HEK293 (cell line): ENCODE measurements around the gene TTL.
A peak's percentile ranks its signal among the peaks of the same experiment; 100 is the strongest.

Experiments used
- CTCF ChIA-PET: fragments of 350-600 bp; formaldehyde crosslinking; extraction: SDS; loops from one replicate; lab custom pipeline; 2021; ENCODE audit warnings: antibody characterized with exemption; lab: Yijun Ruan, JAX
- POLR2A ChIA-PET: fragments of 300-600 bp; formaldehyde crosslinking; extraction: SDS; loops from one replicate; lab custom pipeline; 2020; ENCODE audit warnings: antibody characterized with exemption, inconsistent platforms; lab: Yijun Ruan, JAX
- H3K27ac ChIP-seq: fragments of 200-500 bp; sonication (Bioruptor generic); 2 replicates; pipeline ENCODE4 v1.5.1; 2014; ENCODE audit warnings: low read depth, low read length, control low read depth, inconsistent platforms; ENCODE audit errors: extremely low read depth
- H3K36me3 ChIP-seq, 2 experiments: fragments of 200-500 bp in 1 of 2; sonication (Bioruptor generic) in 1 of 2; 1 replicate in 1 of 2; 2 replicates in 1 of 2; pipeline ENCODE4 v1.5.1; 2014 to 2017; ENCODE audit warnings: inconsistent platforms in 2 of 2, low read length in 2 of 2; ENCODE audit not compliant: control insufficient read depth in 2 of 2, insufficient read depth in 1 of 2
- H3K4me1 ChIP-seq: fragments of 200-500 bp; sonication (Bioruptor generic); 2 replicates; pipeline ENCODE4 v1.5.1; 2014; ENCODE audit warnings: mild to moderate bottlenecking, low read length, inconsistent platforms; ENCODE audit not compliant: control insufficient read depth, insufficient read depth
- H3K4me3 ChIP-seq: 2 replicates; pipeline ENCODE4 v1.5.1; 2011; ENCODE audit warnings: low read depth, mild to moderate bottlenecking, control low read depth, low read length, moderate library complexity
- H3K9me3 ChIP-seq: fragments of 200-500 bp; sonication (Bioruptor generic); 2 replicates; pipeline ENCODE4 v1.5.1; 2014; ENCODE audit warnings: low read depth, low read length, inconsistent platforms; ENCODE audit not compliant: control insufficient read depth, insufficient read depth
- HIC1 ChIP-seq: fragments of 450-650 bp; formaldehyde crosslinking; IDR thresholded peaks from 2 replicates; pipeline ENCODE4 v1.5.1; 2016; ENCODE audit warnings: missing biosample characterization, missing genetic modification characterization
- KLF10 ChIP-seq: fragments of 450-650 bp; IDR thresholded peaks from 2 replicates; pipeline ENCODE4 v1.5.1; 2018; ENCODE audit warnings: missing biosample characterization, mild to moderate bottlenecking, missing genetic modification characterization
- OVOL3 ChIP-seq: fragments of 450-650 bp; formaldehyde crosslinking; IDR thresholded peaks from 2 replicates; pipeline ENCODE4 v1.5.1; 2016; ENCODE audit warnings: missing biosample characterization, missing genetic modification characterization
- PRDM2 ChIP-seq: fragments of 450-650 bp; formaldehyde crosslinking; IDR thresholded peaks from 2 replicates; pipeline ENCODE4 v1.5.1; 2016; ENCODE audit warnings: missing biosample characterization, missing genetic modification characterization, borderline replicate concordance
- RBAK ChIP-seq: fragments of 450-650 bp; formaldehyde crosslinking; IDR thresholded peaks from 2 replicates; pipeline ENCODE4 v1.5.1; 2016; ENCODE audit warnings: missing biosample characterization, missing genetic modification characterization
- TRIM28 ChIP-seq: IDR thresholded peaks from 2 replicates; pipeline ENCODE4 v1.6.1; 2011; ENCODE audit warnings: low read length, control low read depth, borderline replicate concordance
- YY1 ChIP-seq: fragments of 450-650 bp; formaldehyde crosslinking; IDR thresholded peaks from 2 replicates; pipeline ENCODE4 v1.5.1; 2018; ENCODE audit warnings: missing biosample characterization, missing genetic modification characterization
- ZBTB10 ChIP-seq: fragments of 450-650 bp; formaldehyde crosslinking; IDR thresholded peaks from 2 replicates; pipeline ENCODE4 v1.5.1; 2016; ENCODE audit warnings: missing biosample characterization, missing genetic modification characterization
- ZEB2 ChIP-seq: fragments of 450-650 bp; formaldehyde crosslinking; IDR thresholded peaks from 2 replicates; pipeline ENCODE4 v1.5.1; 2016; ENCODE audit warnings: missing biosample characterization, missing genetic modification characterization
- ZFHX2 ChIP-seq: fragments of 450-650 bp; formaldehyde crosslinking; conservative IDR thresholded peaks from 2 replicates; pipeline ENCODE4 v1.5.1; 2016; ENCODE audit warnings: missing biosample characterization, missing genetic modification characterization
- ZFP69B ChIP-seq: fragments of 450-650 bp; formaldehyde crosslinking; IDR thresholded peaks from 2 replicates; pipeline ENCODE4 v1.5.1; 2016; ENCODE audit warnings: missing biosample characterization, missing genetic modification characterization
- ZNF10 ChIP-seq: fragments of 450-650 bp; formaldehyde crosslinking; IDR thresholded peaks from 2 replicates; pipeline ENCODE4 v1.5.1; 2017; ENCODE audit warnings: missing biosample characterization, missing genetic modification characterization
- ZNF132 ChIP-seq: fragments of 450-650 bp; formaldehyde crosslinking; IDR thresholded peaks from 2 replicates; pipeline ENCODE4 v1.5.1; 2017; ENCODE audit warnings: missing biosample characterization, missing genetic modification characterization, borderline replicate concordance
- ZNF202 ChIP-seq: fragments of 450-650 bp; formaldehyde crosslinking; IDR thresholded peaks from 2 replicates; pipeline ENCODE4 v1.5.1; 2016; ENCODE audit warnings: missing biosample characterization, missing genetic modification characterization, borderline replicate concordance
- ZNF280C ChIP-seq: fragments of 450-650 bp; formaldehyde crosslinking; IDR thresholded peaks from 2 replicates; pipeline ENCODE4 v1.5.1; 2016; ENCODE audit warnings: missing biosample characterization, missing genetic modification characterization
- ZNF514 ChIP-seq: fragments of 450-650 bp; formaldehyde crosslinking; IDR thresholded peaks from 2 replicates; pipeline ENCODE4 v1.5.1; 2016; ENCODE audit warnings: missing biosample characterization, missing genetic modification characterization
- ZNF670 ChIP-seq: fragments of 450-650 bp; formaldehyde crosslinking; IDR thresholded peaks from 2 replicates; pipeline ENCODE4 v1.5.1; 2016; ENCODE audit warnings: missing biosample characterization, missing genetic modification characterization, low read depth
- ZNF777 ChIP-seq: fragments of 450-650 bp; formaldehyde crosslinking; IDR thresholded peaks from 2 replicates; pipeline ENCODE4 v1.5.1; 2017; ENCODE audit warnings: missing biosample characterization, missing genetic modification characterization, borderline replicate concordance

TTL gene

GRCh38 chr2:112483042-112483473 lies 1.1 kb downstream of the TTL start (continued):
- TF ChIP-seq RBAK (no peak), ZFP69B (tag by site-specific recombination) (no peak), YY1 (no peak), OVOL3 (tag by site-specific recombination) (no peak), PRDM2 (no peak), ZFHX2 (tag by site-specific recombination) (no peak), HIC1 (tag by site-specific recombination) (peak; percentile 78; the same call in 1 of the 2 replicates), ZNF280C (no peak), ZNF514 (tag by site-specific recombination) (no peak), ZNF132 (tag by site-specific recombination) (no peak), ZBTB10 (no peak), ZNF202 (tag by site-specific recombination) (no peak), ZNF777 (tag by site-specific recombination) (no peak)

GRCh38 chr2:112483831-112484230 lies 1.9 kb downstream of the TTL start:
- Histone ChIP-seq H3K4me1 (peaks cover 3% of the 10 kb centered on the region; the same call in 1 of the 2 replicates), H3K9me3 (no peaks in the 10 kb centered on the region), H3K27ac (no peak overlapping the region), H3K4me3 (no peak overlapping the region; the same call in 1 of the 2 replicates), H3K36me3 (peaks cover 0 to 30% of the 10 kb centered on the region in 2 experiments; a peak in 2 of 3 replicates)
- CTCF ChIA-PET: interaction anchor here (0.6 to 1.6 kb wide), 4 partner anchors 9 to 362 kb away, joined by 3 to 6 read pairs (median 4); no protein-coding TSS in a partner anchor
- POLR2A ChIA-PET: interaction anchor here (1.7 kb wide), 1 partner anchor 9 kb away, joined by 3 read pairs; no protein-coding TSS in a partner anchor
- no peak for TF ChIP-seq PRDM2
- no peak for TF ChIP-seq ZEB2 (tag by site-specific recombination)
- no peak for TF ChIP-seq ZNF670 (tag by site-specific recombination)
- TF ChIP-seq KLF10: no peak
- no peak for TF ChIP-seq TRIM28
- no peak for TF ChIP-seq ZNF10 (tag by site-specific recombination)
